HUES48 (cell line): ENCODE measurements around the gene SLC12A2.

Experiments used
- H3K27ac ChIP-seq: one replicate; pipeline ENCODE4 v1.7.0; 2013; ENCODE audit warnings: low read depth, low read length, inconsistent platforms
- H3K27me3 ChIP-seq: 2 replicates; pipeline ENCODE4 v1.6.1; 2013; ENCODE audit warnings: mild to moderate bottlenecking, low read length; ENCODE audit not compliant: control insufficient read depth, insufficient read depth
- H3K36me3 ChIP-seq: 2 replicates; pipeline ENCODE4 v1.6.1; 2013; ENCODE audit warnings: low read length; ENCODE audit not compliant: control insufficient read depth, insufficient read depth
- H3K4me1 ChIP-seq: 2 replicates; pipeline ENCODE4 v1.6.1; 2013; ENCODE audit warnings: mild to moderate bottlenecking, low read length; ENCODE audit not compliant: control insufficient read depth, insufficient read depth
- H3K4me3 ChIP-seq: 2 replicates; pipeline ENCODE4 v1.5.1; 2013; ENCODE audit warnings: mild to moderate bottlenecking, low read depth, low read length
- H3K9ac ChIP-seq: 2 replicates; pipeline ENCODE4 v1.6.1; 2013; ENCODE audit warnings: mild to moderate bottlenecking, low read depth, low read length, moderate library complexity
- H3K9me3 ChIP-seq: 2 replicates; pipeline ENCODE4 v1.6.1; 2013; ENCODE audit warnings: low read length; ENCODE audit not compliant: control insufficient read depth, insufficient read depth

The SLC12A2 gene

GRCh38 chr5:128083033-128083810, at the start of gene SLC12A2:
TSS of gene SLC12A2 (plus strand) at chr5:128083766. CDS start at chr5:128083955, 189 bp downstream.
- Histone ChIP-seq H3K9ac (peak within 1 kb of the TSS; percentile 42), H3K4me3 (peak within 1 kb of the TSS; percentile 83), H3K27ac (peak within 1 kb of the TSS; percentile 80), H3K9me3 (no peaks in the 10 kb centered on the region), H3K36me3 (no peaks in the 10 kb centered on the region), H3K27me3 (peaks cover 30% of the 10 kb centered on the region), H3K4me1 (peaks cover 12% of the 10 kb centered on the region)

- no peaks in the 10 kb centered on the region for H3K36me3 ChIP-seq
- H3K4me1 ChIP-seq = no peaks in the 10 kb centered on the region
- no peak overlapping the region for H3K27ac ChIP-seq
- no peak overlapping the region for H3K9ac ChIP-seq
- no peaks in the 10 kb centered on the region for H3K9me3 ChIP-seq
- no peak overlapping the region for H3K4me3 ChIP-seq
- no peaks in the 10 kb centered on the region for H3K27me3 ChIP-seq
Measured at GRCh38 chr5:128035689-128036088, 47.9 kb upstream of the SLC12A2 start.

GRCh38 chr5:128036950-128037349, 46.6 kb upstream of the SLC12A2 start:
- Histone ChIP-seq H3K9me3 (no peaks in the 10 kb centered on the region), H3K27ac (no peak overlapping the region), H3K9ac (no peak overlapping the region), H3K4me1 (no peaks in the 10 kb centered on the region), H3K27me3 (no peaks in the 10 kb centered on the region), H3K4me3 (no peak overlapping the region), H3K36me3 (no peaks in the 10 kb centered on the region)

GRCh38 chr5:128038643-128039042, 44.9 kb upstream of the SLC12A2 start:
- Histone ChIP-seq H3K9ac (no peak overlapping the region), H3K4me3 (no peak overlapping the region), H3K27ac (no peak overlapping the region), H3K9me3 (no peaks in the 10 kb centered on the region), H3K4me1 (no peaks in the 10 kb centered on the region), H3K27me3 (no peaks in the 10 kb centered on the region), H3K36me3 (no peaks in the 10 kb centered on the region)

- H3K4me1 ChIP-seq = no peaks in the 10 kb centered on the region
Measured at GRCh38 chr5:128040927-128041326, 42.6 kb upstream of the SLC12A2 start.

GRCh38 chr5:128052780-128053179, 30.8 kb upstream of the SLC12A2 start:
- no peak overlapping the region for H3K4me3 ChIP-seq
- H3K27me3 ChIP-seq = no peaks in the 10 kb centered on the region
- no peaks in the 10 kb centered on the region for H3K36me3 ChIP-seq
- no peak overlapping the region for H3K9ac ChIP-seq
- peaks cover 5% of the 10 kb centered on the region; the same call in 1 of the 2 replicates for H3K9me3 ChIP-seq
- no peaks in the 10 kb centered on the region for H3K4me1 ChIP-seq
- no peak overlapping the region for H3K27ac ChIP-seq

More at GRCh38 chr5:128040927-128041326, 42.6 kb upstream of the SLC12A2 start:
- Histone ChIP-seq H3K36me3 (no peaks in the 10 kb centered on the region), H3K9ac (no peak overlapping the region), H3K9me3 (no peaks in the 10 kb centered on the region), H3K4me3 (no peak overlapping the region), H3K27me3 (no peaks in the 10 kb centered on the region), H3K27ac (no peak overlapping the region)

GRCh38 chr5:128053291-128053954, 30.1 kb upstream of the SLC12A2 start:
- no peaks in the 10 kb centered on the region for H3K27me3 ChIP-seq
- no peak overlapping the region for H3K4me3 ChIP-seq
- H3K4me1 ChIP-seq = no peaks in the 10 kb centered on the region
- no peak overlapping the region for H3K27ac ChIP-seq
- peaks cover 5% of the 10 kb centered on the region; the same call in 1 of the 2 replicates for H3K9me3 ChIP-seq
- H3K36me3 ChIP-seq = no peaks in the 10 kb centered on the region
- H3K9ac ChIP-seq = no peak overlapping the region

GRCh38 chr5:128060644-128061385, 22.8 kb upstream of the SLC12A2 start:
- Histone ChIP-seq H3K4me3 (no peak overlapping the region), H3K36me3 (no peaks in the 10 kb centered on the region), H3K27me3 (no peaks in the 10 kb centered on the region), H3K9me3 (no peaks in the 10 kb centered on the region), H3K9ac (no peak overlapping the region), H3K4me1 (no peaks in the 10 kb centered on the region), H3K27ac (no peak overlapping the region)

GRCh38 chr5:128062172-128062746, 21.3 kb upstream of the SLC12A2 start:
- H3K9ac ChIP-seq = no peak overlapping the region

GRCh38 chr5:128074171-128074570, 9.4 kb upstream of the SLC12A2 start:
- H3K4me3 ChIP-seq = no peak overlapping the region
- H3K27ac ChIP-seq = no peak overlapping the region
- no peak overlapping the region for H3K9ac ChIP-seq
- no peaks in the 10 kb centered on the region for H3K4me1 ChIP-seq
- H3K36me3 ChIP-seq = no peaks in the 10 kb centered on the region
- no peaks in the 10 kb centered on the region for H3K9me3 ChIP-seq
- H3K27me3 ChIP-seq = no peaks in the 10 kb centered on the region

More at GRCh38 chr5:128062172-128062746, 21.3 kb upstream of the SLC12A2 start:
- no peaks in the 10 kb centered on the region for H3K27me3 ChIP-seq
- no peak overlapping the region for H3K27ac ChIP-seq
- H3K4me3 ChIP-seq = no peak overlapping the region
- H3K9me3 ChIP-seq = no peaks in the 10 kb centered on the region
- no peaks in the 10 kb centered on the region for H3K4me1 ChIP-seq
- H3K36me3 ChIP-seq = no peaks in the 10 kb centered on the region
